Psoas muscle (tissue), 8 donors: ENCODE data around the gene GSTCD. TPM values are rescaled to one million over a fixed set of nuclear protein-coding genes. Genes with fewer than 3 reads are reported as not detected.

Source experiments
- ATAC-seq, 4 donors: fragments of 200-7000 bp; cut with Tn5 transposase; one replicate each; pipeline ENCODE4 v1.9.1; 2020; ENCODE audit warnings: moderate library complexity in 3 of 4, mild to moderate bottlenecking in 2 of 4
- DNase-seq, 2 donors: peaks; one replicate each; pipeline ENCODE4 v3.0.0-alpha.2; 2020
- H3K27ac ChIP-seq: fragments of 200-600 bp; one replicate; pipeline ENCODE4 v1.8.0; 2022
- H3K27me3 ChIP-seq, 3 donors: fragments of 200-600 bp in 1 of 3; one replicate each; pipeline versions ENCODE4 v1.6.1 to v1.8.0; 2013 to 2022; ENCODE audit warnings: low read length in 2 of 3, mild to moderate bottlenecking in 2 of 3, moderate library complexity in 1 of 3; ENCODE audit not compliant: insufficient read depth in 3 of 3
- H3K36me3 ChIP-seq, 2 donors: fragments of 200-600 bp in 1 of 2; one replicate each; pipeline versions ENCODE4 v1.6.1 to v1.8.0; 2013 to 2022; ENCODE audit warnings: low read depth in 1 of 2, mild to moderate bottlenecking in 1 of 2, moderate library complexity in 1 of 2; ENCODE audit not compliant: insufficient read depth in 1 of 2
- H3K4me1 ChIP-seq: fragments of 200-600 bp; one replicate; pipeline ENCODE4 v1.8.0; 2022
- H3K4me3 ChIP-seq: fragments of 200-600 bp; one replicate; pipeline ENCODE4 v1.8.0; 2022; ENCODE audit warnings: mild to moderate bottlenecking
- H3K9me3 ChIP-seq: fragments of 200-600 bp; one replicate; pipeline ENCODE4 v1.8.0; 2022
- WGBS, 3 donors: extraction: QIAGEN DNeasy Blood & Tissue Kit; methylation state at CpG; one replicate each; pipeline versions ENCODE4 v1.1.6 to v1.1.7; 2013; 5-methylcytosine and 5-hydroxymethylcytosine counted together
- intact Hi-C, 2 donors: fragments of 100-400 bp; cut with DNase I; formaldehyde crosslinking; loops; one replicate each; pipeline versions ENCODE4 v1.11.0 to v1.14.2; 2022
- polyA plus RNA-seq, 3 donors: library from polyadenylated mRNA; stranded (reverse); fragments of 200-250 nt; gene quantifications; one replicate each; pipeline ENCODE4 v1.2.3, GENCODE V29; 2013
- total RNA-seq, 4 donors: library from RNA; stranded (reverse); fragmentation: NEBNext Ultra II Directional in 2 of 4; extraction: Animal tissue kit (Norgen Biotek cat#: 25700) in 2 of 4; gene quantifications; one replicate each; pipeline versions ENCODE4 v1.2.1 to v1.2.4, GENCODE V29; 2021 to 2023
- TF ChIP-seq, protein P1 (sequence below): fragments of 200-600 bp; IDR thresholded peaks from one replicate; pipeline ENCODE4 v1.8.0; 2022; ENCODE audit warnings: antibody characterized with exemption
- donor health status: healthy with polysubstance abuse.
- donor health status: DM: no; HTN: no; CAD: no; lungs with moderate emphysema.
- donor health status: Bipolar disorder and iron deficiency.
- donor health status: healthy.
- donor health status: DM: yes; HTN: yes; CAD: no.
- donor health status: DM: no; HTN: no; CAD: no.
- donor health status: DM: no; HTN: no; CAD: no.
- donor health status: DM: yes; HTN: yes; CAD: no.

GSTCD gene
- total and polyA plus RNA-seq, 7 donors: 0.82 to 6.6 (median 3.5) TPM

GRCh38 chr4:105808750-105809041, 100.1 kb downstream of the GSTCD start:
- Histone ChIP-seq H3K36me3 (no peaks in the 10 kb centered on the region), H3K27ac (no peak overlapping the region), H3K4me3 (peak overlapping the region; percentile 47), H3K9me3 (no peaks in the 10 kb centered on the region), H3K27me3 (no peaks in the 10 kb centered on the region), H3K4me1 (no peaks in the 10 kb centered on the region)
- 25 to 45% (median 26%) methylated on average over 3 of the region's 3 CpGs for WGBS, 3 donors
- DNase-seq (no peak), ATAC-seq (peak; percentile 69 to 90 (median 87))
- TF ChIP-seq, protein P1, sequence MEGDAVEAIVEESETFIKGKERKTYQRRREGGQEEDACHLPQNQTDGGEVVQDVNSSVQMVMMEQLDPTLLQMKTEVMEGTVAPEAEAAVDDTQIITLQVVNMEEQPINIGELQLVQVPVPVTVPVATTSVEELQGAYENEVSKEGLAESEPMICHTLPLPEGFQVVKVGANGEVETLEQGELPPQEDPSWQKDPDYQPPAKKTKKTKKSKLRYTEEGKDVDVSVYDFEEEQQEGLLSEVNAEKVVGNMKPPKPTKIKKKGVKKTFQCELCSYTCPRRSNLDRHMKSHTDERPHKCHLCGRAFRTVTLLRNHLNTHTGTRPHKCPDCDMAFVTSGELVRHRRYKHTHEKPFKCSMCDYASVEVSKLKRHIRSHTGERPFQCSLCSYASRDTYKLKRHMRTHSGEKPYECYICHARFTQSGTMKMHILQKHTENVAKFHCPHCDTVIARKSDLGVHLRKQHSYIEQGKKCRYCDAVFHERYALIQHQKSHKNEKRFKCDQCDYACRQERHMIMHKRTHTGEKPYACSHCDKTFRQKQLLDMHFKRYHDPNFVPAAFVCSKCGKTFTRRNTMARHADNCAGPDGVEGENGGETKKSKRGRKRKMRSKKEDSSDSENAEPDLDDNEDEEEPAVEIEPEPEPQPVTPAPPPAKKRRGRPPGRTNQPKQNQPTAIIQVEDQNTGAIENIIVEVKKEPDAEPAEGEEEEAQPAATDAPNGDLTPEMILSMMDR: no peak
- intact Hi-C loops: no loop called here

DNA sequence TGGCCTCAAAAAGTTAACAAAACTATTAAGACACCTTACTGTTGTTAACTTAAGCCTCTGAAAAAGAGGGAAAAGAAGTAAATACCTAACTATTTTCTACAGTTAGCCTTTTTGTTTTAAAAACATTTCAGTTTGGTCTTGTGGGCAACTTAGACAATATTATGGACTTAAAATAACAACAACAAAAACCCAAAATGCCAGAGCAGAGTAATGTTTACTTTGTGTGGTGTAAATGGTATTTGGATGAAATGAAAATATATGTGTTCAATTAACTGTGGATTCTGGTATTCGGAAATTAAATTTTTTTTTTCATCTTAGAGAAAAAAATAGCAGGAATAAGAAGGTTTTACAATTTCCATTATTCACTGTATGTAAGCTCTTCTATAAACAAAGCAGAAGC, 107.1 kb downstream of the GSTCD start:
- 81 to 95% (median 85%) methylated on average over 1 of the region's 1 CpG for WGBS, 3 donors
- DNase-seq (no peak), ATAC-seq (no peak)
- intact Hi-C loops: no loop called here
- Histone ChIP-seq H3K36me3 (peaks cover 0 to 3% of the 10 kb centered on the region in 2 donors), H3K4me1 (no peaks in the 10 kb centered on the region), H3K27ac (no peak overlapping the region), H3K4me3 (no peak overlapping the region), H3K9me3 (no peaks in the 10 kb centered on the region), H3K27me3 (no peaks in the 10 kb centered on the region)
- TF ChIP-seq, protein P1: no peak

DNA sequence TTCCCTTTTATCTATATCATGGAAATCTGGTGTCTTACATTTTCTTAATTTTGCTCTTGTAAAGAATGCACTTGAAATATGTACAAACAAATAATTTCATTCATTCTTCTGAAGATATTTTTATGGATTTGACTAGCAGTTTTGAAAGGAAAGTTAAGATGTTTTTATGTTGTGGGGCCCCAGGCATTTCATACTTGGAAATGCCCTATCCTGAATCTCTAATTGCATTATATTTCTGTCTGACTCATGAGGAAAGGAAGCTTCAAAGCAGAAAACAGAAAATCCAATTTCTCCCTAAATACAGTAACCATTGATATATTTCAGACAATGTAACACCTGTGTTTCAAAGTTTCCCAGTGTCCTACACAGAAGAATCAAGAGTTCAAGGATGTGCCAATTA, 113.5 kb downstream of the GSTCD start:
- H3K4me3 ChIP-seq: no peak overlapping the region
- no peaks in the 10 kb centered on the region for H3K9me3 ChIP-seq
- H3K4me1 ChIP-seq: no peaks in the 10 kb centered on the region
- no peak for ATAC-seq
- no peak for DNase-seq
- no peak overlapping the region for H3K27ac ChIP-seq
- peaks cover 0 to 3% of the 10 kb centered on the region in 2 donors for H3K36me3 ChIP-seq
- no peaks in the 10 kb centered on the region for H3K27me3 ChIP-seq
- intact Hi-C loops: no loop called here
- TF ChIP-seq, protein P1: no peak

DNA sequence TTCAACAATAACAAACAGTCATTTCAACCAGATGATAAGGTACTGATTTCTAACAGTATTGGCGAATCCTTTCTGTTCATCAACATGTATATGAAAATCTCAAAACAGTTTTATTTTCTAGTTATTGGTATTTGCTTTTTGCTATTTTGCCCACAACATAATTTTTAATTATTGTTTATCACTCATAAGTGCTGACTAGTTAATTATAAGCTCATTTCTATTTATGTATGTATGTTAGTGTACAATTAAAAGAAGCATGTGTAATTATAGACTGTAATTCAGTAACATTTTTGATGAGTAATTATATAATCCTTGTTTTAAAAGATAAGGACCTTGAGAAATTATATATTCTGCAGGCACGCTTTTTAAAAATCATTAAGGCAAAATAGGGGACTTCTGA, 119.5 kb downstream of the GSTCD start:
- 97 to 100% (median 98%) methylated on average over 2 of the region's 2 CpGs for WGBS, 3 donors
- no peak overlapping the region for H3K4me3 ChIP-seq
- intact Hi-C loops: no loop called here
- H3K27me3 ChIP-seq: no peaks in the 10 kb centered on the region
- no peaks in the 10 kb centered on the region for H3K9me3 ChIP-seq
- H3K27ac ChIP-seq: no peak overlapping the region
- no peaks in the 10 kb centered on the region for H3K4me1 ChIP-seq
- TF ChIP-seq, protein P1: no peak
- no peaks in the 10 kb centered on the region for H3K36me3 ChIP-seq
- no peak for DNase-seq
- ATAC-seq: no peak

GRCh38 chr4:105831189-105831588, 122.6 kb downstream of the GSTCD start:
- no peaks in the 10 kb centered on the region for H3K36me3 ChIP-seq
- H3K4me1 ChIP-seq: no peaks in the 10 kb centered on the region
- H3K4me3 ChIP-seq: no peak overlapping the region
- DNase-seq (no peak), ATAC-seq (no peak)
- intact Hi-C loops: no loop called here
- no peaks in the 10 kb centered on the region for H3K27me3 ChIP-seq
- H3K9me3 ChIP-seq: no peaks in the 10 kb centered on the region
- TF ChIP-seq, protein P1: no peak
- WGBS, 3 donors: 85 to 94% (median 86%) methylated on average over 2 of the region's 2 CpGs
- H3K27ac ChIP-seq: no peak overlapping the region
